Gastroesophageal sphincter (tissue), 4 donors: ENCODE data around the gene RIF1. TPM values are rescaled to one million over a fixed set of nuclear protein-coding genes. Genes with fewer than 3 reads are reported as not detected.

ENCODE experiments used
- ATAC-seq: fragments of 150-250 bp; one replicate; pipeline ENCODE4 v1.9.1; 2016; ENCODE audit warnings: mild to moderate bottlenecking, moderate library complexity
- H3K27ac ChIP-seq, 4 donors: fragments of 200-600 bp; sonication (generic) in 3 of 4; 1 replicate in 3 of 4; 2 replicates in 1 of 4; pipeline ENCODE4 v1.5.1; 2016 to 2019
- H3K27me3 ChIP-seq: fragments of 200-600 bp; sonication (generic); one replicate; pipeline ENCODE4 v1.5.1; 2019
- H3K36me3 ChIP-seq, 2 donors: fragments of 200-600 bp; sonication (generic); one replicate each; pipeline ENCODE4 v1.5.1; 2019; ENCODE audit warnings: control low read depth in 1 of 2
- H3K4me1 ChIP-seq, 3 donors: fragments of 200-600 bp; sonication (generic); 1 replicate in 2 of 3; 2 replicates in 1 of 3; pipeline ENCODE4 v1.5.1; 2016 to 2019; ENCODE audit warnings: control low read depth in 2 of 3
- H3K4me3 ChIP-seq, 2 donors: fragments of 200-600 bp; sonication (generic); one replicate each; pipeline ENCODE4 v1.5.1; 2019; ENCODE audit warnings: mild to moderate bottlenecking in 1 of 2, moderate library complexity in 1 of 2
- H3K9me3 ChIP-seq, 3 donors: fragments of 200-600 bp; sonication (generic); one replicate each; pipeline ENCODE4 v1.5.1; 2017 to 2019; ENCODE audit warnings: control low read depth in 2 of 3
- EP300 ChIP-seq: sonication (generic); formaldehyde crosslinking; IDR thresholded peaks from one replicate; pipeline ENCODE4 v1.6.1; 2017; ENCODE audit warnings: antibody characterized with exemption, mild to moderate bottlenecking
- POLR2A ChIP-seq, 2 donors: fragments of 450-650 bp; IDR thresholded peaks; one replicate each; pipeline ENCODE4 v1.6.1; 2017; ENCODE audit warnings: antibody characterized with exemption in 2 of 2, mild to moderate bottlenecking in 2 of 2, moderate library complexity in 1 of 2
- POLR2AphosphoS5 ChIP-seq: sonication (generic); formaldehyde crosslinking; IDR thresholded peaks from one replicate; pipeline ENCODE4 v1.6.1; 2017; ENCODE audit warnings: antibody characterized with exemption
- WGBS, 2 donors: methylation state at CpG; one replicate each; pipeline ENCODE4 v1.1.5; 2018; ENCODE audit warnings: low coverage in 1 of 2; 5-methylcytosine and 5-hydroxymethylcytosine counted together
- total RNA-seq, 4 donors: library from RNA; depleted of rRNA; stranded (reverse); fragments of >200 nt; gene quantifications; one replicate each; pipeline ENCODE4 v1.1.0, GENCODE V29; 2016
- TF ChIP-seq, protein P1 (sequence below), 4 experiments: fragments of 200-600 bp in 2 of 4; fragments of 450-650 bp in 2 of 4; sonication (generic) in 1 of 4; IDR thresholded peaks; one replicate each; pipeline ENCODE4 v1.5.1; 2017 to 2019; ENCODE audit warnings: antibody characterized with exemption in 4 of 4, mild to moderate bottlenecking in 2 of 4, moderate library complexity in 2 of 4

The RIF1 gene
- total RNA-seq, 4 donors from 2014 or later, result 25.7 to 53.7 (median 32.9) TPM

DNA sequence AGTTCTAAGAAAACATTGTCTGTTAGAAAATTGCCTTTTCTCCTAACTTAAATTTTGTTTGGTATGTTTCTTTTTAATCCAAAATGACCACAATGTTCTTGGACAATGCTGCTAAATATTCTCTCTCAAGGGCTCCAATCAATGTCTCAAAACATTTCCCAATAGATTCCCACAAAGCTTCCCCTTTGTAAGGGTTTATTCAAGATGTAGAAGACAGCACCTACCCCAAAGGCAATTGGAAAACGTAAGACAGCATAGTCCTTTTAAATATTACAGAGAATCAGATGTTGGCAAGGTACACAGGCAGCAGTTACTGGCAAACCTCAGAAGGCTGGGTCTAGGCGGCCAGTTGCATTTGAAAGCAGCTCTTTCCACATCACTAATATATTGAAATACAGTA, 18.3 kb upstream of the RIF1 start:
- no peak overlapping the region for H3K27ac ChIP-seq
- H3K4me1 ChIP-seq, result no peaks in the 10 kb centered on the region
- no peaks in the 10 kb centered on the region for H3K36me3 ChIP-seq
- H3K9me3 ChIP-seq, result no peaks in the 10 kb centered on the region
- ATAC-seq, result no peak
- TF ChIP-seq EP300 (no peak), POLR2A (IDR thresholded peaks at IDR 0.05) (no peak), POLR2AphosphoS5 (no peak)
- TF ChIP-seq, protein P1, sequence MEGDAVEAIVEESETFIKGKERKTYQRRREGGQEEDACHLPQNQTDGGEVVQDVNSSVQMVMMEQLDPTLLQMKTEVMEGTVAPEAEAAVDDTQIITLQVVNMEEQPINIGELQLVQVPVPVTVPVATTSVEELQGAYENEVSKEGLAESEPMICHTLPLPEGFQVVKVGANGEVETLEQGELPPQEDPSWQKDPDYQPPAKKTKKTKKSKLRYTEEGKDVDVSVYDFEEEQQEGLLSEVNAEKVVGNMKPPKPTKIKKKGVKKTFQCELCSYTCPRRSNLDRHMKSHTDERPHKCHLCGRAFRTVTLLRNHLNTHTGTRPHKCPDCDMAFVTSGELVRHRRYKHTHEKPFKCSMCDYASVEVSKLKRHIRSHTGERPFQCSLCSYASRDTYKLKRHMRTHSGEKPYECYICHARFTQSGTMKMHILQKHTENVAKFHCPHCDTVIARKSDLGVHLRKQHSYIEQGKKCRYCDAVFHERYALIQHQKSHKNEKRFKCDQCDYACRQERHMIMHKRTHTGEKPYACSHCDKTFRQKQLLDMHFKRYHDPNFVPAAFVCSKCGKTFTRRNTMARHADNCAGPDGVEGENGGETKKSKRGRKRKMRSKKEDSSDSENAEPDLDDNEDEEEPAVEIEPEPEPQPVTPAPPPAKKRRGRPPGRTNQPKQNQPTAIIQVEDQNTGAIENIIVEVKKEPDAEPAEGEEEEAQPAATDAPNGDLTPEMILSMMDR (IDR thresholded peaks at IDR 0.05), result no peak
- no peak overlapping the region for H3K4me3 ChIP-seq
- no peaks in the 10 kb centered on the region for H3K27me3 ChIP-seq
- WGBS, 2 donors, result 53 to 72% methylated on average over 2 of the region's 2 CpGs

GRCh38 chr2:151394509-151394908, 15.2 kb upstream of the RIF1 start:
- H3K4me3 ChIP-seq, result no peak overlapping the region
- H3K27me3 ChIP-seq, result no peaks in the 10 kb centered on the region
- H3K27ac ChIP-seq, result no peak overlapping the region
- no peak for ATAC-seq
- H3K9me3 ChIP-seq, result no peaks in the 10 kb centered on the region
- no peaks in the 10 kb centered on the region for H3K4me1 ChIP-seq
- 71 to 92% methylated on average over 4 of the region's 4 CpGs for WGBS, 2 donors
- no peaks in the 10 kb centered on the region for H3K36me3 ChIP-seq
- TF ChIP-seq, protein P1 (IDR thresholded peaks at IDR 0.05), result no peak
- no peak for TF ChIP-seq POLR2A (IDR thresholded peaks at IDR 0.05)

- Histone ChIP-seq H3K4me3 (no peak overlapping the region), H3K27me3 (no peaks in the 10 kb centered on the region), H3K36me3 (no peaks in the 10 kb centered on the region), H3K4me1 (no peaks in the 10 kb centered on the region), H3K9me3 (no peaks in the 10 kb centered on the region), H3K27ac (no peak overlapping the region)
- WGBS, 2 donors, result 89 to 94% methylated on average over 4 of the region's 4 CpGs
- TF ChIP-seq EP300 (no peak), POLR2AphosphoS5 (no peak), POLR2A (IDR thresholded peaks at IDR 0.05) (no peak)
- TF ChIP-seq, protein P1 (IDR thresholded peaks at IDR 0.05), result no peak
- ATAC-seq, result no peak
These were observed 14.0 kb upstream of the RIF1 start for GRCh38 chr2:151395509-151396374.

DNA sequence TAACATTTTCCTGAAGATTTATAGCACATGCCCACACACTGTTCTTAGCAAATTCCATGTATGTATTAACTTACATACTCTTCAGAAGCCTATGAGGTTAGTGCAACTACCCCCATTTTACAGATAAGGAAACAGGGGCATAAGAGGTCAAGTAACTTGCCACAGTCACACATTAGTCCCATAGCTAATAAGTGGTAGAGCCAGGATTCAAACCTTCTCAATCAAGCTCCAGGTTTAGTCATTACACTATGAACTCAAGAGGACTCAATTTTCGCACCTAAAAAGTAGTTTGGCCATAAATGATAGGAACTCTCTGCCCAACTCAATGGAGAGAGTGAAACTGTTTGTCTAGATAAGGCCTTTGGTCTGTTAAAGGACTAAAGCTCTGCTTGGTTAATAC, 9.7 kb upstream of the RIF1 start:
- 100% methylated on average over 1 of the region's 1 CpG for WGBS, 2 donors
- no peak for ATAC-seq
- Histone ChIP-seq H3K9me3 (no peaks in the 10 kb centered on the region), H3K36me3 (no peaks in the 10 kb centered on the region), H3K4me3 (no peak overlapping the region), H3K27me3 (no peaks in the 10 kb centered on the region), H3K4me1 (no peaks in the 10 kb centered on the region), H3K27ac (no peak overlapping the region)
- no peak for TF ChIP-seq POLR2AphosphoS5
- TF ChIP-seq EP300, result no peak
- TF ChIP-seq, protein P1 (IDR thresholded peaks at IDR 0.05), result no peak
- TF ChIP-seq POLR2A (IDR thresholded peaks at IDR 0.05), result no peak

DNA sequence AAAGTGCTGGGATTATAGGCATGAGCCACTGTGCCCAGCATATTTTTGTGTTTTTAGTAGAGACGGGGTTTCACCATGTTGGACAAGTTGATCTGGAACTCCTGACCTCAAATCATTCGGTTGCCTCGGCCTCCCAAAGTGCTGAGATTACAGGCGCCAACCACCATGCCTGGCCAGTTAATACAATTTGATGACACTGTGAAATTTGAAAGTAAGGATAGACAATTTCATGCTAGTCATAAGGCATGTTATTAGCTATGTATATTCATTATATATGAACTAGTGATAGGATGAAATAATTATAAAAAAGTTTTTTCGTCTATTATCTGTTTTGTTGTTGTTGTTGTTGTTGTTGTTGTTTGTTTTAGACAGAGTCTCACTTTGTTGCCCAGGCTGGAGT, 8.6 kb upstream of the RIF1 start:
- Histone ChIP-seq H3K27me3 (no peaks in the 10 kb centered on the region), H3K27ac (no peak overlapping the region), H3K36me3 (no peaks in the 10 kb centered on the region), H3K4me1 (no peaks in the 10 kb centered on the region), H3K4me3 (no peak overlapping the region), H3K9me3 (no peaks in the 10 kb centered on the region)
- 89% methylated on average over 3 to 5 of the region's 5 CpGs for WGBS, 2 donors
- no peak for ATAC-seq
- TF ChIP-seq, protein P1 (IDR thresholded peaks at IDR 0.05), result no peak
- TF ChIP-seq POLR2AphosphoS5 (no peak), POLR2A (IDR thresholded peaks at IDR 0.05) (no peak), EP300 (no peak)
